Ascending aorta (tissue), 2 donors: ENCODE data around the gene IL21R. TPM values are rescaled to one million over a fixed set of nuclear protein-coding genes. Genes with fewer than 3 reads are reported as not detected.
A peak's percentile ranks its signal among the peaks of the same experiment; 100 is the strongest.

Source experiments
- DNase-seq, 2 donors: peaks; one replicate each; pipeline ENCODE4 v3.0.0-alpha.2; 2019; ENCODE audit warnings: low spot score in 2 of 2
- H3K27ac ChIP-seq, 2 donors: fragments of 200-600 bp; sonication (generic); one replicate each; pipeline ENCODE4 v1.5.1; 2016 to 2017; ENCODE audit warnings: mild to moderate bottlenecking in 1 of 2
- H3K27me3 ChIP-seq: fragments of 200-600 bp; sonication (generic); one replicate; pipeline ENCODE4 v1.5.1; 2017
- H3K36me3 ChIP-seq, 2 donors: fragments of 200-600 bp; sonication (generic); one replicate each; pipeline ENCODE4 v1.5.1; 2016
- H3K4me1 ChIP-seq, 2 donors: fragments of 200-600 bp; sonication (generic); one replicate each; pipeline ENCODE4 v1.5.1; 2016 to 2017; ENCODE audit warnings: mild to moderate bottlenecking in 1 of 2
- H3K4me3 ChIP-seq, 2 donors: fragments of 200-600 bp; sonication (generic); one replicate each; pipeline ENCODE4 v1.5.1; 2016 to 2017; ENCODE audit warnings: mild to moderate bottlenecking in 1 of 2
- H3K9me3 ChIP-seq, 2 donors: fragments of 200-600 bp; sonication (generic); one replicate each; pipeline ENCODE4 v1.5.1; 2016
- CTCF ChIP-seq, 3 experiments: fragments of 200-600 bp in 2 of 3; fragments of 450-650 bp in 1 of 3; sonication (generic) in 2 of 3; IDR thresholded peaks; one replicate each; pipeline ENCODE4 v1.5.1; 2016 to 2019; ENCODE audit warnings: antibody characterized with exemption in 3 of 3, mild to moderate bottlenecking in 1 of 3, moderate library complexity in 1 of 3
- intact Hi-C: fragments of 100-400 bp; cut with DNase I; formaldehyde crosslinking; loops from one replicate; pipeline ENCODE4 v1.15.1; 2023
- total RNA-seq: library from RNA; depleted of rRNA; stranded (reverse); fragments of >200 nt; gene quantifications from one replicate; pipeline ENCODE4 v1.1.0, GENCODE V29; 2016

Gene IL21R
- total RNA-seq, 1 donor from 2014 or later = 0.21 TPM

GRCh38 chr16:27398894-27399853, 2.8 kb upstream of the IL21R start:
- intact Hi-C loops = no loop called here
- Histone ChIP-seq H3K27me3 (no peaks in the 10 kb centered on the region), H3K4me1 (peaks cover 0 to 6% of the 10 kb centered on the region in 2 donors), H3K36me3 (no peaks in the 10 kb centered on the region), H3K9me3 (no peaks in the 10 kb centered on the region), H3K27ac (no peak overlapping the region), H3K4me3 (no peak overlapping the region)
- no peak for TF ChIP-seq CTCF (IDR thresholded peaks at IDR 0.05)
- no peak for DNase-seq

GRCh38 chr16:27399969-27400368, 2.0 kb upstream of the IL21R start:
- H3K9me3 ChIP-seq = no peaks in the 10 kb centered on the region
- H3K27ac ChIP-seq = no peak overlapping the region
- DNase-seq = no peak
- no peaks in the 10 kb centered on the region for H3K36me3 ChIP-seq
- no peaks in the 10 kb centered on the region for H3K27me3 ChIP-seq
- intact Hi-C loops = no loop called here
- H3K4me1 ChIP-seq = peaks cover 0 to 6% of the 10 kb centered on the region in 2 donors
- TF ChIP-seq CTCF (IDR thresholded peaks at IDR 0.05) = no peak
- no peak overlapping the region for H3K4me3 ChIP-seq

GRCh38 chr16:27400751-27401620, 988 bp upstream of the IL21R start:
- Histone ChIP-seq H3K27ac (no peak overlapping the region), H3K4me1 (peaks cover 0 to 6% of the 10 kb centered on the region in 2 donors), H3K9me3 (no peaks in the 10 kb centered on the region), H3K4me3 (no peak overlapping the region), H3K36me3 (no peaks in the 10 kb centered on the region), H3K27me3 (no peaks in the 10 kb centered on the region)
- TF ChIP-seq CTCF (IDR thresholded peaks at IDR 0.05) = no peak
- no peak for DNase-seq
- intact Hi-C loops = no loop called here

- H3K4me3 ChIP-seq = peak overlapping the region in 1 of 2 donors; percentile 44
- no peaks in the 10 kb centered on the region for H3K9me3 ChIP-seq
- TF ChIP-seq CTCF (IDR thresholded peaks at IDR 0.05) = no peak
- H3K27me3 ChIP-seq = no peaks in the 10 kb centered on the region
- no peaks in the 10 kb centered on the region for H3K36me3 ChIP-seq
- DNase-seq = no peak
- H3K4me1 ChIP-seq = peaks cover 0 to 6% of the 10 kb centered on the region in 2 donors
- intact Hi-C loops = no loop called here
- no peak overlapping the region for H3K27ac ChIP-seq
Measured at GRCh38 chr16:27402569-27402963, 592 bp downstream of the IL21R start.

GRCh38 chr16:27402964-27403600, 1.1 kb downstream of the IL21R start:
- peak overlapping the region in 1 of 2 donors; percentile 44 for H3K4me3 ChIP-seq
- no peaks in the 10 kb centered on the region for H3K27me3 ChIP-seq
- no peak for DNase-seq

More at GRCh38 chr16:27402964-27403600, 1.1 kb downstream of the IL21R start:
- H3K4me1 ChIP-seq = peaks cover 0 to 6% of the 10 kb centered on the region in 2 donors
- no peaks in the 10 kb centered on the region for H3K9me3 ChIP-seq
- H3K27ac ChIP-seq = no peak overlapping the region
- intact Hi-C loops = no loop called here
- TF ChIP-seq CTCF (IDR thresholded peaks at IDR 0.05) = no peak
- no peaks in the 10 kb centered on the region for H3K36me3 ChIP-seq
